HG03095 (cell line): ENCODE data around the gene MEIOB.
"Not testable (repeated sequence)": the region's sequence is repeated elsewhere in the genome, so short reads cannot be mapped to it uniquely, and the experiment has no call there.

Experiments used
- ATAC-seq: cut with Tn5 transposase; IDR thresholded peaks from one replicate; pipeline ENCODE4 v1.9.1; 2021; ENCODE audit warnings: moderate library complexity; ENCODE audit not compliant: unreplicated experiment

MEIOB gene

GRCh38 chr16:1871974-1872635 is at the start of gene MEIOB:
Gene MEIOB, minus strand, starts transcription at chr16:1872164. Its CDS starts 3,989 bp downstream, at chr16:1868175.
- no peak for ATAC-seq

- ATAC-seq: no peak
Observed at GRCh38 chr16:1920727-1921171, 48.8 kb upstream of the MEIOB start.

DNA sequence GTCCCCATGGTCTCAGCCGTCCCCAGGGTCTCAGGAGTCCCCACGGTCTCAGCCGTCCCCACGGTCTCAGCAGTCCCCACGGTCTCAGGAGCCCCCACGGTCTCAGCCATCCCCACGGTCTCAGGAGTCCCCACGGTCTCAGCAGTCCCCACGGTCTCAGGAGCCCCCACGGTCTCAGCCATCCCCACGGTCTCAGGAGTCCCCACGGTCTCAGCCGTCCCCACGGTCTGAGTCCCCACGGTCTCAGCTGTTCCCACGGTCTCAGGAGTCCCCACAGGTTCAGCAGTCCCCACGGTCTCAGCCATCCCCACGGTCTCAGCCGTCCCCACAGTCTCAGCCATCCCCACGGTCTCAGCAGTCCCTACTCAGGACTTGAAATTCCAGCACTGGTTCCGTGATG is 48.2 kb upstream of the MEIOB start:
- not testable (repeated sequence) for ATAC-seq

GRCh38 chr16:1919327-1919998 is 47.5 kb upstream of the MEIOB start:
- ATAC-seq: no peak

- no peak for ATAC-seq
Observed at GRCh38 chr16:1918351-1919326, 46.7 kb upstream of the MEIOB start, which contains the start of gene HS3ST6. Gene HS3ST6, minus strand, starts transcription at chr16:1918415. Its CDS starts 92 bp downstream, at chr16:1918323.

GRCh38 chr16:1917665-1918350 is 45.8 kb upstream of the MEIOB start:
- no peak for ATAC-seq

DNA sequence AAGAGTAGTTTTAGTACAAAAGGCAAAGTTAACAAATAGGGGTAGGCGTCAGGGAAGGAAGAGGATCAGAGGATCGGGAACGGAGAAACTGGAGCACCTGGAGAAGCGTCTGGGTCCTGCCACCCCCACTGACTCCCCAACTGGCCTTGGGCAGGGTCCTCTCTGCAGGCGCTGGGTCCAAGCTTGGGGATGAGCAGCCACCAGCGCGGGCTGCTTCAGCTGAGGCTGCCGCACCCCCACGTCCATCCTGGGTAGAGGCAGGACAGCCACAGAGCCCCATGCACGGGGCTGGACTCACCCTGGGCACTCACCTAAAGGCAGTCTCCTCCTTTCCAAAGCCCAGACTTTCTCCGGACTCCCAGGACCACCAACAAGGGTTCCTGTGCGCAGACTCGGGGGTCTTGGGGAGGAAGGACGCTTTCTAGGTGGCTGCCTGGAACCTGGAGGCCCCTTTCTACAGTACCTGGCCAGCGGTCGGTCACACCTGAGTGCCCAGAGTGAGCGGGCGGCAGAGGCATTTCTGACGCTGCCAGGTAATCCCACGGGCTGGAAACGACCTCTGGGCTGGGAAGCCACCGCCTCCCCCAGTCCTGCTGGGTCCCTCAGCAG is 45.2 kb upstream of the MEIOB start:
- no peak for ATAC-seq

DNA sequence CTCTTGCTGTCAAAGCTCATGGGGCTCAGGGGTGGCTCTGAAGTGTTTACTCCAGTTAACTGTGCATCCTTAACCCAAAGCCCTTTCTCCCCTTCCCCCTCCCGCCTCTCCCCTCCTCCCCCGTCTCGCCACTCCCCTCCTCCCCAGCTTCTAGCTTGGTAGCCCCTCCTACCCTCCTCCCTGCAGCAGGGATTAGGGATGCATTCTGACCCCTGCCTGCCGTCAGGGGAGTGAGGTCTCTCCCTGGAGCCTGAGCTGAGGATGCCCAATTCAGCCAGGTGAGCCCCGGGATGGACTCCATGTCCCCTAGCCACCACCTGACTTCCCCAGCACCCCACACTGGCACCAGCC is 44.7 kb upstream of the MEIOB start:
- no peak for ATAC-seq

- ATAC-seq: no peak
Observed at GRCh38 chr16:1915732-1916639, 44.0 kb upstream of the MEIOB start.

DNA sequence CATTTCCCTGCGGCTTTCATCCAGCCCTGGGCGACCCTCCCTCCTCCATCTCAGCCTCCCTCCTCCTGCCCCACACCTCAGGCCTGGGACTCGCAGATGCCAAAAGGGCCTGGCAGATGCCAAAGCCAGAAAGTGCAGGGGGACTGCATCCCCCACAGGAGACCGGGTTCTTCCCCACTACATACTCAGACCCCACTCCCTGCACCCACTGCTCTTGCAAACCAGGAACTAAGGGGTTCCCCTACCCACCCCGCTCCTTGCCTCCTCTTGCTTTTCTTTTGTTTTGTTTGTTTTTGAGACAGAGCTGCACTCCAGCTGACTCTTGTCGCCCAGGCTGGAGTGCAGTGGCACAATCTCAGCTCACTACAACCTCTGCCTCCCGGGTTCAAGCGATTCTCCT is 43.0 kb upstream of the MEIOB start:
- ATAC-seq: no peak

GRCh38 chr16:1914084-1914608 is 42.2 kb upstream of the MEIOB start:
- ATAC-seq: no peak

DNA sequence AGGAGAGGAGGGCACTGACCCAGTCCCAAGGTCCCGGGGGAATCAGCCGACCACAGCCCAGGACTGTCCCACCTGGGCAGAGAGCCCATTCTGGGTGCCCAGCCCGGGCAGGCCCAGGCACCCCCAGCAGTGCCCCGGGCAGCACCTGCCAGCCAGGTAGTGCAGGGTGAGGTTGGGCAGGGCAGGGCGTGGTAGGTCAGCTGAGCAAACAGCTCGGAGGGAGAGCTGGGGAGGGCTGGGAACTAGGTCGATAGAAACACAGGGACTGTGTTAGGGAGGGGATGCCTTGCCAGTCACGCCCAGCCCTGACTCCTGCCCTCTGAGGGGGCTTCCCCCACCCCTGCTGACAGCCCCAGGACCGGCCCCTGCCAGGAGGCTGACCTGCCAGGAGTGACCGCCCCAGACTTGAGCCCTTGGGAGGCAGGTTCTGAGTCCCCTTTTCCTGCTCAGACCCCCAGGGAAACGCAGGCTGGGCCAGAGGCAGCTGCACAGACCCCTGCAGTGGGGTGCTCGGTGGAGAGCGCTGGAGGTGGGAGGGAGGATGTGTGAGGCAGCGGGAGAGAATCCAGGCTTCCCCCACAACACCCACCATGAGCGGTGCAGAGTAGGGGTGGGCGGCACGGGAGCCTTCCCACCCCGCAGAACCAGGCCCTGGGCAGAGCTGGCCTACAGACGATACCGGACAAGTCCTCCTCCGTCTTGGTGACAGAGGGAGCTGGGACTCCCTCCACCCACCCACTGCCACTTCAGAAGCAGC is 41.5 kb upstream of the MEIOB start:
- no peak for ATAC-seq

DNA sequence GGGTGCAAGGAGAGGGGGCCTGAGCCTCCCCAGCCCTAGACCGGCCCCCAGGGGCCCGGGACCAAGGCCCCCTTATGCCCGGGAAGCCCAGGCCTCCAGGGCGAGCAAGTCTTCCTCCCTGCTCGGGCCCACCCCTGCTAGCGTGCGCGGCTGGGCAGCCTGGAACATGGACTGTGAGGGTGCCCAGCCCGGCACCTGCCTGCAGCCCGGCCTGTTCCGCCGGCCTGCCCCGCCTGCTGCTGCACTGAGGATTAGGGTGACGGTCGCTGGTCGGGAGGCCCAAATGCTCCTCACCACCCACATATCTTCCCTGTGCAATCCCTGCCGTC is 40.2 kb upstream of the MEIOB start:
- no peak for ATAC-seq

DNA sequence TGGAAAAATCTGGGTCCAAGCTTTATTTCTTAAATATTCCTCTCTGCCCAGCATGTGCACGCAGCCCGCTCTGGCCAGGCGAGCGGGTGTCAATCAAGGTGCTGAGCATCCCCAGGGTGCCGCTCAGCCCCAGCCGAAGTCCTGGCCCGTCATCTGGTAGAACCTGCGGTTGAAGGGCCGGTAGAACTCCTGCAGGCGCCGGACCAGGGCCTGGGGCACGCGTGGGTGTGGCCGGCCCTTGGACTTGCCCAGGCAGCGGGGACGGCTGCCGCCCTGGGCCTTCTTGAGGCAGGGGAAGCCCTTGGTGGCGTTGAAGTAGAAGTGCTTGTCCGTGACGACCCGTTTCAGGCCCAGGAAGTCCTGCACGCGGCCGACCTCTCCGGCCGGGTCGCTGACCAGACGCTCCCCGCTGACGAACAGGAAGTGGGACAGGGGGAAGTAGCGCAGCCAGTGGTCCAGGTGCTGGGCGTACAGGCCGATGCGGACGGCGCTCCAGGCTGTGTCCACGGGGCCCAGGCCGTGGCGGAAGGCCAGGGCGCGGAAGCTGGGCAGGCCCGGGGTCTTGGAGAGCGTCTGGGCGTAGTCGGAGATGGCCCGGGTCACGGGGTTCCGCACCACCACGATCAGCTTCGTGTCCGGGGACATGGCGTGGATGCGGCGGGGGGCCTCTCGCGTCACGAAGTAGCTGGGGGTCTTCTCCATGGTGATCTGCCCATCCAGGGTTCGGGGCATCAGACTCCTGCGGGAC is 39.7 kb upstream of the MEIOB start:
- ATAC-seq: no peak

DNA sequence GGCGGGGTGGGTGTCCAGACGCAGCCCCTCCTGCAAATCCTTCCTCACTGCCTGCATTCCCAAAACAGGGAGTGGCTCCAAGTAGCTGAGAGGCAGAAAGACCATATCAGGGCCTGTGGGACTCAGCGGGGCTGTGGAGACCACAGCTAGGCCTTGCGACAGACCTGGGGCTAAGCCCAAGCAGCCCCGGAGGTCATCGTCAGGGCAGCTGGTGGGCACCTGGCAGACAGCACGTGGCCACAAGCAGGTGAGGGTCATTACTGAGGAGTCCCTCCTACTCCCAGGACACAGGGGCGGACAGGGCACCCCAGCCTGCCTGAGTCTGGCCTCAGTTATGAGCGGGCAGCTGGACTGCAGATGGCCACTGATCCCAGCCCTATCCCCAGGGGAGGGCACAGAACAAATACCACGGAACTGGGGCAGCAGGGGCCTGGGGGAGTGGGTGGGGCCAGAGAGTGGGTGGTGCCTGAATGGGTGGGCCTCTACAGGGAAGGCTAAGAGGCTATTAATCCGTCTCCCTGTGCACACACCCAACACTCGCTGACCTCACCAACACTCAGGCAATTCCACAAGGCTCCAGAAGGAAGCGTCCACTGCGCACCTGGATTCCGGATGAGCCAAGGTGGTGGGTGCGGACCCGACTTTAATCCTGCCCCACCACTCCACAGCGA is 37.7 kb upstream of the MEIOB start:
- ATAC-seq: no peak

DNA sequence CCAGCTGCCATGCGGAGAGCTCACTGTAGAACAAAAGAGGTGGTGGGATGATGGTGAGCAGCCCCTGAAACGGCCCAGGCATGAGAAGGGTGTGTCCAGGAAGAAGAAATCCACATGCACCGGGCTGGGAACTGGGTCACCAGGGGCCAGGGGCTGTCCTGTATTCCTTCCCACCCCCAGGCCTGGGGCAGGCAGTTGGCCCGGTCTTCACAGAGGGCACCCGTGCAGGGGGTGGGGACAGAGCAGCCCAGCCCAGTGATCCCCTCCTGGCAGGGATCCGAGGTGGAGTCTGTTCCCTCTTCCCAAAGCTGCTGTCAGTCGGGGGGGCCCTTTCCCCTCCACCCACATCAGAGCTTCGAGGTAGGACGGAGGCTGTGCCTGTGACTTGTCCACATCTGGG is 37.0 kb upstream of the MEIOB start:
- ATAC-seq: no peak

DNA sequence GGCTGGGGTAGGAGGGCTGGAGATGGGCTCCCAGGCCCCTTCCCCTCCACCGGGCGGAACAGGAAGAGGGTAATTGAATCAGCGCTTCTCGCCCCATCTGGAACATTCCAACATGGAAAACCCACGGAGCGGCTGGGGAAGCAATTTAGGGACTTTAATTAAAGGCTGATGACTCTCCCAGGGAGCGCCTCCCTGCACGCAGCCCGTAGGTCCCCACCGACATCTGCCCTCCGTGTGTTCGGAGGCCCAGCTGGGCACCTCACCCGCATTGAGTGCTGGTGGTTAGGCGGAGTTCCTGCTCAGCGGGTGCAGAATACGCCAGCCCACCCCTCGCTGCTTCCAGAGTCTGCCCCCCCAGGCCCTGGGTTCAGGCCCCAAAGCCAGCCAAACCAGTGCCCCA is 36.2 kb upstream of the MEIOB start:
- ATAC-seq: no peak
